Suppressor macrophage (primary cell): Measurements from ENCODE around the gene PLA2G7.

Experiments
- DNase-seq, 4 experiments: peaks; one replicate each; pipeline ENCODE4 v3.0.0-alpha.2; 2020 to 2022

Gene PLA2G7

DNA sequence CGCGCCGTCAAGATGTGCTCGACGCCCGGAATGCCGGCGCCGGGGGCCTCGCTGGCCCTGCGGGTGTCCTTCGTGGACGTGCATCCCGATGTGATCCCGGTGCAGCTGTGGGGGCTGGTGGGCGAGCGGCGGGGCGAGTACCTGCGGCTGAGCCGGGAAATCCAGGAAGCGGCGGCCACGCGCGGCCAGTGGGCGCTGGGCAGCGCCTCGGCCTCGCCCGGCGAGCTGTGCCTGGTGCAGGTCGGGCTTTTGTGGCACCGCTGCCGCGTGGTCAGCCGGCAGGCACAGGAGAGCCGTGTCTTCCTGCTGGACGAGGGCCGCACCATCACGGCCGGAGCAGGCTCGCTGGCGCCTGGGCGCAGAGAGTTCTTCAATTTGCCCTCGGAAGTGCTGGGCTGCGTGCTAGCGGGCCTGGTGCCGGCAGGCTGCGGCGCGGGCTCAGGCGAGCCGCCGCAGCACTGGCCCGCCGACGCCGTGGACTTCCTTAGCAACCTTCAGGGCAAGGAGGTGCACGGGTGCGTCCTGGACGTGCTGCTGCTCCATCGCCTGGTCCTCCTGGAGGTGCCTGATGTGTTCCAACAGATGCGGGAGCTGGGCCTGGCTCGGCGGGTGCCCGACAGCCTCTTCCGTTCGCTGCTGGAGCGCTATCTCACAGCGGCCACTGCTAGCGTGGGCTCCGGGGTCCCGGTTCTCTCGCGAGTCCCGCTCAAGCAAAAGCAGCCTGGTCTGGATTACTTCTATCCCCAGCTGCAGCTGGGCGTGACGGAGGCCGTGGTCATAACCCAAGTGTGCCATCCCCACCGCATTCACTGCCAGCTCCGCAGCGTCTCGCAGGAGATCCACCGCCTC lies 46.8 kb downstream of the PLA2G7 start:
- no peak for DNase-seq

DNA sequence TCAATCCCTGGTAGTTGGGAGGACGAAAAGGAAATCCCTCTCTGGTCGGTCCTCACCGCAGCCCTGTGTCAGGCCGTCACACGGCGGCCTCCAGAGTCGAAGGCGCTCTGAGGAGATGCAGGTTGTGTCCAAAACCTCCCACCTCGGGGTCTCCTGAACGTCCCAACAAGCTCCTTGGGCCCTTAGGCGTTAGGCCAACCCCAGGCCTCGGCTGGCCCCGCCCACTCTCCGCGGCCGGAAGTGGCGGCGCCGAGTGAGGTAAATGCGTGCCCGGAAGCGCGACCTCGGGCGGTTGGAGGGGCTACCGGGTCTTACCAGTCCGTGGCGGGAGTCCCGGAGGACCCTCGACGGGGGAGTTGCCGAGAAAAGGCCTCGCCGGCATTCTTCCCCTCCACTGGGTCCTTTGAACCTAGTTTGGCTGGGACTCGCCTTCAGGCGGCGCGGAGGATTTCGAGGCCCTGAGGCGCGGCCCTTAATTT lies 47.5 kb downstream of the PLA2G7 start, which contains the start of gene TDRD6:
TSS of gene TDRD6 (plus strand) at position 267 of the 479 bp plus-strand sequence. CDS start 244 bp downstream, outside the sequence.
- no peak for DNase-seq

DNA sequence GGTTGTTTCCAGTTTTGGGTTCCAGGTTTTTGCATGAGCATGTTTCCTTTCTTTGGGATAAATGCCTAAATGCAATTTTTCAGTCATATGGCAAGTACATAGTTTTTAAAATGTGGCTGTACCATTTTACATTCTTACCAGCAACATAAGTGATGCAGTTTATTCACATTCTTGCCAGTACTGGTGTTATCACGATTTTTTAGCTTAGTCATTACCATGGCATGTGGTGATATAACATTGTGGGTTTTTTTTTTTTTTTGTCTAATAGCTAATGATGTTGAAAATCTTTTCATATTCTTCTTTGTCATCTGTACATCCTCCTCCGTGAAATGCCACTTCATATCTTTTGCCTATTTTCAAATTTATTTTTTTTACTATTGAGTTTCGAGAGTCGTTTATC lies 50.4 kb downstream of the PLA2G7 start:
- DNase-seq = no peak

DNA sequence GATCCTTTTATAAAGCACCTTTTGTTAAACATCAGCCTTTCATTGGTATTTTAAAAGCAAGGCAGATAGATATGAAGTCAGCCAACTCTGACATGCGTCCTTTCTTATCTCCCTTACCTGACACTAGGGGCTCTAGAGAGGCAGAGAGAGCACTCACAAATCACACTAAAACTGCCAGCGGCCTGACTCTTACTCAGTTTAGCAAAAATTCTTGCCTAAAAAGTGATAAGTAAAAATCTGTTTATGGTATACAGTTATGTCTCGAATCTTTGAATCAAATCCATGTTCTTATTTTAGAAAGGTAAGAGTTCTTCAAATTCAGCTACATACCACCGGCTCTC lies 57.9 kb downstream of the PLA2G7 start:
- DNase-seq = no peak

DNA sequence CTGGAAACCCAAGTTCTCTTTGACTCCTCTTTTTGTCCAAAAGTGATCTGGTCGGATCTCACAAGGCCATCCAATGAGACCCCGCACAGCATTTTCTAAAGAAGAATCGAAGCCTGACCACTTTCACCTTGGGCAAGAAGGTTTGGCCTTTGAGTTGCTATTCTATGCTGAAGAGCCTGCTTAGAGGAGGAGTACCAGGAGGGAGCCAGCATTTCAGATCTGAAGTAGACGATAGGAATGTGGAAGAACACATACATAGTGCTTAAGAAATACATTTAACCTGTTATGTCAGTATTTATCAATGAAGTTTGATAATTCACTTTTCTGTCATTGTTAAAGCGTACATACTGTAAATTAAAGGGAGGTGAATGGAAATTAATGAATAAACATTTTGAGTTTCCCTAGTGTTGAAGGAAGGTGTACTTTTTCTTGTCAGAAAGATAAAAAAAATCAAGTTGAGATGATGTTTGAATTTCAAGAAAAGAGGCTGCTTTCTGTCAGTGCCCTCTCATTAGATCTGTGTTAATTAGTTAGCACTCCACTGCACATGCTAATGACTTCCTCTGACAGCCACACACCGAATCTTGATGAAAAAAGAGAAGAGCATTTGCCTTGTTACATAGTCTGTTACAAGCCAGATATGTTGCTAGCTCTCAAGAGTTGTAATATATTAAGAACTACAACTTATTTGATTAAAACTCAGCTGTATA lies 58.4 kb downstream of the PLA2G7 start:
- DNase-seq = no peak

DNA sequence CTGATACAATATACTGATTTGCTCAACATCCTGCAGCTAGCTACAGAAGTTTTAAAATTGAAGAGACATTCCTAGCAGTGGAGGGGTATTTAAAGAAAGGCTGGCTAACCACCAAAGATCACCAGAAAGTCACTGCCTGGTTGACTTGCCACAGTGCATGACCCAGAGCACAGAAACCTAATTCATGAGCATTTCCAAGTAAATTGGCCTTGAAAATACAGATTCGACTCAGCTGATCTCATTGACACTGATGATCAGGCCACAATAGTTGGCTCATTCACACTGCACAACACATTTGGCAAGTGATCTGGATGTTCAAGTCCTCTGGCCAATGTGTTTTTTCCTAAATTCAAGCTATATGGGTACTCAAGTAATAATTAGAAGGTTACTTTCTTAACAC lies 60.8 kb downstream of the PLA2G7 start:
- DNase-seq = no peak

DNA sequence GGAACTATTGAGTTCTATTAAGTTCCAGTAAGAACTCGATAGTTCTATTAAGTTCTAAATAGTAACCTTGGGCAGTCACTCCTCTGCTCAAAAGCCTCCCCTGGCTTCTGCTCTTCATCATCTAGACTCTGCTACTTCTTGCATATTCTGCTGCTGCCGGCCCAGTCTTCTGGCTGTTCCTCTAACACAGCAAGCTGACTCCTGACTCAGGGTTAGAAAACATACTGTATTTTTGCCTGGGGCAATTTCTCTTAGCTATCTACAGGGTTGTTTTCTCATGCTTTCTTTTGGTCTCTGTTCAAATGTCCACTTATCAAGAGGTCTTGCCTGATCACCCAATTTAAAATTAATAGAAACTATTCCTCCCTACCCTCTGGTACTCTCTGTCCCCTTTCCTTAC lies 67.8 kb downstream of the PLA2G7 start:
- no peak for DNase-seq

DNA sequence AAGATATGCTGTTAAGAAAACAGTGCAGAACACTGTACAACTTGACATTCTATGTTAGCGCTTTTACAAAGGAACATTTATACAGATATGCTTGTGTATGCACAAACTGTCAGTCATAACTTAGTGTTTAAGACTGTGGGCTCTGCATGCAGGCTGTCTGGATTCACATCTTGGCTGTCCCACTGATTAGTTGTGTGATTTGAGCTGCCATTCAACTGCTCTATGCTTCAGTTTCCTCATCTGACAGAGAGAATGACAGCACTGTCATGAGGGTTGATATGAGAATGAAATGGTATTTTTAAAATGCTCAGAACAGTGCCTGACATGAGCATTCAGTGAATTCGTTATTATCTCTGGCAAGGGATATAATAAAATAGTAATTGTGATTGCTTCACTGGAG lies 73.7 kb downstream of the PLA2G7 start:
- no peak for DNase-seq

DNA sequence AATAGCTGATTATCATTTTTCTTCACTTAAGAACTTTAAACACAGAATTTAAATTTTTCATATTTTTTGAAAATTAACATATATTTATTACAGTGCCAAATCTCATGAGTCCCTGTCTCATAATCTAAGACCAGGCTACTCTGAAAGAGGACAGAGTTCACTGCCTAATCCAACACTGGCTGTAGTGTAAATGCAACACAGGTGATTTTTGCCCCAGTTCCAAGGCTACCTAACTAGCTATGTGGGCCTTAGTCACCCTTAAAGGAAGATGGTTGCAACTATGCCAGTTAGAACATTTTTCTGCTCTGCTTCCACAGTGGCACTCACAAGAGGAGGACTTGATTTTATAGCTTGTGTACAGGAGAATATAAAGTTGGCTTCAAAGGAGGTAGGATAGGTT lies 77.5 kb downstream of the PLA2G7 start:
- no peak for DNase-seq

DNA sequence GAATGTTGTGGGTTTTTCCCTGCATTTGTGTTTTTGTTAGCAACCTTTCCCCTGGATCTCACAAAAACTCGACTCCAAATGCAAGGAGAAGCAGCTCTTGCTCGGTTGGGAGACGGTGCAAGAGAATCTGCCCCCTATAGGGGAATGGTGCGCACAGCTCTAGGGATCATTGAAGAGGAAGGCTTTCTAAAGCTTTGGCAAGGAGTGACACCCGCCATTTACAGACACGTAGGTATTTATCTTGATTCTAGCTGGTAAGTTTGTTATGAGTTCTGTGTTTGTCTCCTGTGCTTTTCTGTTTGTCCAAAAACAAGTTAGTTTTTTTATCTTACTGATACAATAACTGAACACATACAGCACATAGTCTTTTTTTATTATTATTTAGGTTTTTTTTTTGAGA lies 79.4 kb downstream of the PLA2G7 start:
- peak in 2 of 4 experiments; percentile 13 to 24 for DNase-seq
